H9 (cell line): ENCODE results near the gene MOCS3. TPM values are rescaled to one million over a fixed set of nuclear protein-coding genes. Genes with fewer than 3 reads are reported as not detected.

Experiments
- DNase-seq: peaks from one replicate; pipeline ENCODE4 v3.0.0-alpha.2; 2017
- H2AFZ ChIP-seq: one replicate; pipeline ENCODE4 v1.6.1; 2013; ENCODE audit warnings: mild to moderate bottlenecking, low read length, control low read depth, moderate library complexity
- H2AK5ac ChIP-seq: 2 replicates; pipeline ENCODE4 v1.6.1; 2013; ENCODE audit warnings: low read length, control low read depth, mixed read lengths; ENCODE audit not compliant: insufficient read length
- H2BK120ac ChIP-seq: one replicate; pipeline ENCODE4 v1.6.1; 2013; ENCODE audit warnings: low read depth, mild to moderate bottlenecking, low read length, control low read depth, inconsistent platforms; ENCODE audit not compliant: poor library complexity, severe bottlenecking
- H2BK12ac ChIP-seq: 2 replicates; pipeline ENCODE4 v1.6.1; 2013; ENCODE audit warnings: low read length, control low read depth, mixed read lengths, low read depth; ENCODE audit not compliant: insufficient read length
- H2BK15ac ChIP-seq: 2 replicates; pipeline ENCODE4 v1.6.1; 2013; ENCODE audit warnings: low read depth, low read length, control low read depth
- H2BK20ac ChIP-seq: one replicate; pipeline ENCODE4 v1.6.1; 2013; ENCODE audit warnings: low read depth, mild to moderate bottlenecking, low read length, control low read depth, inconsistent platforms; ENCODE audit not compliant: poor library complexity, severe bottlenecking
- H2BK5ac ChIP-seq: 2 replicates; pipeline ENCODE4 v1.6.1; 2013; ENCODE audit warnings: low read length, control low read depth, mixed read lengths; ENCODE audit not compliant: insufficient read length
- H3K14ac ChIP-seq: 2 replicates; pipeline ENCODE4 v1.6.1; 2013; ENCODE audit warnings: low read length, control low read depth; ENCODE audit not compliant: insufficient read depth
- H3K18ac ChIP-seq: 2 replicates; pipeline ENCODE4 v1.6.1; 2013; ENCODE audit warnings: low read depth, mild to moderate bottlenecking, mixed read lengths, low read length, control low read depth; ENCODE audit not compliant: insufficient read length
- H3K23ac ChIP-seq: 2 replicates; pipeline ENCODE4 v1.6.1; 2013; ENCODE audit warnings: low read length, control low read depth, mixed read lengths, low read depth; ENCODE audit not compliant: insufficient read length
- H3K23me2 ChIP-seq: 2 replicates; pipeline ENCODE4 v1.6.1; 2013; ENCODE audit warnings: low read depth, mild to moderate bottlenecking, mixed read lengths, low read length, control low read depth; ENCODE audit not compliant: insufficient read length, poor library complexity, severe bottlenecking
- H3K27ac ChIP-seq: 2 replicates; pipeline ENCODE4 v1.5.1; 2013; ENCODE audit warnings: low read length, control low read depth, mixed read lengths, low read depth; ENCODE audit not compliant: insufficient read length
- H3K27me3 ChIP-seq: 2 replicates; pipeline ENCODE4 v1.6.1; 2013; ENCODE audit warnings: low read length, control low read depth, inconsistent platforms; ENCODE audit not compliant: insufficient read depth
- H3K4ac ChIP-seq: 2 replicates; pipeline ENCODE4 v1.6.1; 2013; ENCODE audit warnings: low read depth, mild to moderate bottlenecking, control low read depth, inconsistent platforms, low read length, moderate library complexity
- H3K4me1 ChIP-seq: 2 replicates; pipeline ENCODE4 v1.6.1; 2013; ENCODE audit warnings: low read length, control low read depth, inconsistent platforms; ENCODE audit not compliant: insufficient read depth
- H3K4me2 ChIP-seq: 2 replicates; pipeline ENCODE4 v1.6.1; 2013; ENCODE audit warnings: low read length, control low read depth, mixed read lengths; ENCODE audit not compliant: insufficient read length, insufficient read depth
- H3K56ac ChIP-seq: 2 replicates; pipeline ENCODE4 v1.6.1; 2013; ENCODE audit warnings: low read depth, mild to moderate bottlenecking, mixed read lengths, low read length, control low read depth; ENCODE audit not compliant: insufficient read length
- H3K79me1 ChIP-seq: 2 replicates; pipeline ENCODE4 v1.6.1; 2013; ENCODE audit warnings: low read depth, mild to moderate bottlenecking, moderate library complexity, low read length, control low read depth, inconsistent platforms; ENCODE audit not compliant: insufficient read depth, poor library complexity, severe bottlenecking
- H3K79me2 ChIP-seq: 2 replicates; pipeline ENCODE4 v1.6.1; 2013; ENCODE audit warnings: low read length, control low read depth, inconsistent platforms; ENCODE audit not compliant: insufficient read depth
- H3K9ac ChIP-seq: 2 replicates; pipeline ENCODE4 v1.6.1; 2013; ENCODE audit warnings: low read length, control low read depth, mixed read lengths; ENCODE audit not compliant: insufficient read length; ENCODE audit errors: extremely low read depth
- H3K9me3 ChIP-seq: one replicate; pipeline ENCODE4 v1.6.1; 2013; ENCODE audit warnings: low read depth, low read length, inconsistent platforms; ENCODE audit not compliant: control insufficient read depth
- H3T11ph ChIP-seq: one replicate; pipeline ENCODE4 v1.6.1; 2013; ENCODE audit warnings: mild to moderate bottlenecking, low read length, control low read depth, inconsistent platforms
- H4K20me1 ChIP-seq: one replicate; pipeline ENCODE4 v1.6.1; 2013; ENCODE audit not compliant: control insufficient read depth, insufficient read length, insufficient read depth
- H4K5ac ChIP-seq: 2 replicates; pipeline ENCODE4 v1.6.1; 2013; ENCODE audit warnings: low read depth, mild to moderate bottlenecking, mixed read lengths, low read length, control low read depth; ENCODE audit not compliant: insufficient read length
- H4K8ac ChIP-seq: replicated peaks from 2 replicates; pipeline ENCODE4 v1.6.1; 2013; ENCODE audit warnings: low read length, control low read depth, mixed read lengths, low read depth; ENCODE audit not compliant: insufficient read length
- H4K91ac ChIP-seq: 2 replicates; pipeline ENCODE4 v1.6.1; 2013; ENCODE audit warnings: low read depth, mild to moderate bottlenecking, moderate library complexity, mixed read lengths, low read length, control low read depth; ENCODE audit not compliant: insufficient read length
- H3K27ac Mint-ChIP-seq, 3 experiments: 2 replicates in 2 of 3; 3 replicates in 1 of 3; pipeline ENCODE4 v1.8.0; 2020 to 2021; ENCODE audit warnings: mixed read lengths in 3 of 3, mild to moderate bottlenecking in 1 of 3, moderate library complexity in 1 of 3
- H3K27me3 Mint-ChIP-seq: 2 replicates; pipeline ENCODE4 v1.8.0; 2021; ENCODE audit warnings: low read depth, mild to moderate bottlenecking, moderate library complexity, mixed read lengths
- H3K36me3 Mint-ChIP-seq, 3 experiments: 2 replicates in 2 of 3; 3 replicates in 1 of 3; pipeline ENCODE4 v1.8.0; 2020 to 2021; ENCODE audit warnings: low read depth in 3 of 3, mixed read lengths in 3 of 3; ENCODE audit not compliant: insufficient read depth in 1 of 3
- H3K4me1 Mint-ChIP-seq, 2 experiments: 2 replicates each; pipeline ENCODE4 v1.8.0; 2020; ENCODE audit warnings: mixed read lengths in 2 of 2
- H3K4me3 Mint-ChIP-seq, 2 experiments: 2 replicates in 1 of 2; 3 replicates in 1 of 2; pipeline ENCODE4 v1.8.0; 2020 to 2021; ENCODE audit warnings: mild to moderate bottlenecking in 2 of 2, mixed read lengths in 2 of 2, moderate library complexity in 1 of 2
- H3K9me3 Mint-ChIP-seq, 2 experiments: 2 replicates in 1 of 2; 3 replicates in 1 of 2; pipeline ENCODE4 v1.8.0; 2020; ENCODE audit warnings: mild to moderate bottlenecking in 2 of 2, mixed read lengths in 2 of 2, moderate library complexity in 1 of 2
- WGBS: extraction: QIAGEN DNeasy Blood & Tissue Kit; methylation state at CpG from one replicate; pipeline ENCODE4 v1.1.7; 2013; ENCODE audit warnings: missing lambda C conversion rate, low lambda C conversion rate, mixed read lengths; ENCODE audit not compliant: insufficient read length; ENCODE audit errors: extremely low coverage; 5-methylcytosine and 5-hydroxymethylcytosine counted together
- total RNA-seq: library from RNA; stranded (reverse); gene quantifications from 2 replicates; pipeline ENCODE4 v1.2.1, GENCODE V29; 2021
- TF ChIP-seq, protein P1 (sequence below): fragments of 200-600 bp; sonication (generic); conservative IDR thresholded peaks from 3 replicates; pipeline ENCODE4 v1.8.0; 2021; ENCODE audit warnings: antibody characterized with exemption, mild to moderate bottlenecking

MOCS3 gene
- total RNA-seq, 1 experiment from 2014 or later = 9.0 TPM

DNA sequence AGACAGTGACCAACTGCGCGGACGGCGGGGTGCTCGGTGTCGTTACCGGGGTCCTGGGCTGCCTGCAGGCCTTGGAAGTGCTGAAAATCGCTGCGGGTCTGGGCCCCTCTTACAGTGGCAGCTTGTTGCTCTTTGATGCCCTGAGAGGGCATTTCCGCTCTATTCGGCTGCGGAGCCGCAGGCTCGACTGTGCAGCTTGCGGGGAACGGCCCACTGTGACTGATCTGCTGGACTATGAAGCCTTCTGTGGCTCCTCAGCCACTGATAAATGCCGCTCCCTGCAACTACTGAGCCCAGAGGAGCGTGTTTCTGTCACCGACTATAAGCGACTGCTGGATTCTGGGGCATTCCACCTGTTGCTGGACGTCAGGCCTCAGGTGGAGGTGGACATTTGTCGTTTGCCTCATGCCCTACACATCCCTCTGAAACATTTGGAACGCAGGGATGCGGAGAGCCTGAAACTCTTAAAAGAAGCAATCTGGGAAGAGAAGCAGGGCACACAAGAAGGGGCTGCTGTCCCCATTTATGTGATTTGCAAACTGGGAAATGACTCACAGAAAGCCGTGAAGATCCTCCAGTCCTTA is 1.0 kb downstream of the MOCS3 start:
- Histone ChIP-seq H2BK5ac (no peak overlapping the region), H3K18ac (no peak overlapping the region), H4K5ac (no peak overlapping the region), H3T11ph (no peak overlapping the region), H3K23ac (no peak overlapping the region), H3K79me1 (peaks cover 4% of the 10 kb centered on the region), H2AFZ (no peak overlapping the region), H2BK12ac (no peak overlapping the region), H4K20me1 (no peaks in the 10 kb centered on the region), H2AK5ac (no peak overlapping the region), H3K4me2 (peak overlapping the region; percentile 94), H4K8ac (no peak overlapping the region), H3K23me2 (peaks cover 10% of the 10 kb centered on the region), H4K91ac (no peak overlapping the region), H3K14ac (no peak overlapping the region; the same call in 1 of the 2 replicates), H3K79me2 (peaks cover 26% of the 10 kb centered on the region), H3K9ac (peak overlapping the region; percentile 98), H3K27ac (no peak overlapping the region), H2BK20ac (no peak overlapping the region), H3K56ac (no peak overlapping the region), H3K27me3 (no peaks in the 10 kb centered on the region), H3K4me1 (peaks cover 2% of the 10 kb centered on the region; the same call in 1 of the 2 replicates), H2BK120ac (no peak overlapping the region), H3K9me3 (no peaks in the 10 kb centered on the region), H2BK15ac (no peak overlapping the region), H3K4ac (no peak overlapping the region)
- Mint-ChIP-seq H3K9me3 (no peaks in the 10 kb centered on the region; a peak in 1 of 5 replicates), H3K4me3 (peak overlapping the region; percentile 88 to 95), H3K27ac (peak overlapping the region in 2 of 3 experiments; percentile 81 to 100; a peak in 2 of 7 replicates), H3K4me1 (peaks cover 17 to 31% of the 10 kb centered on the region in 2 experiments), H3K27me3 (no peaks in the 10 kb centered on the region; the same call in 1 of the 2 replicates), H3K36me3 (peaks cover 16 to 24% (median 23%) of the 10 kb centered on the region in 3 experiments; a peak in 6 of 7 replicates)
- no peak for DNase-seq
- TF ChIP-seq, protein P1, sequence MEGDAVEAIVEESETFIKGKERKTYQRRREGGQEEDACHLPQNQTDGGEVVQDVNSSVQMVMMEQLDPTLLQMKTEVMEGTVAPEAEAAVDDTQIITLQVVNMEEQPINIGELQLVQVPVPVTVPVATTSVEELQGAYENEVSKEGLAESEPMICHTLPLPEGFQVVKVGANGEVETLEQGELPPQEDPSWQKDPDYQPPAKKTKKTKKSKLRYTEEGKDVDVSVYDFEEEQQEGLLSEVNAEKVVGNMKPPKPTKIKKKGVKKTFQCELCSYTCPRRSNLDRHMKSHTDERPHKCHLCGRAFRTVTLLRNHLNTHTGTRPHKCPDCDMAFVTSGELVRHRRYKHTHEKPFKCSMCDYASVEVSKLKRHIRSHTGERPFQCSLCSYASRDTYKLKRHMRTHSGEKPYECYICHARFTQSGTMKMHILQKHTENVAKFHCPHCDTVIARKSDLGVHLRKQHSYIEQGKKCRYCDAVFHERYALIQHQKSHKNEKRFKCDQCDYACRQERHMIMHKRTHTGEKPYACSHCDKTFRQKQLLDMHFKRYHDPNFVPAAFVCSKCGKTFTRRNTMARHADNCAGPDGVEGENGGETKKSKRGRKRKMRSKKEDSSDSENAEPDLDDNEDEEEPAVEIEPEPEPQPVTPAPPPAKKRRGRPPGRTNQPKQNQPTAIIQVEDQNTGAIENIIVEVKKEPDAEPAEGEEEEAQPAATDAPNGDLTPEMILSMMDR = no peak
- no CpG with 5 or more reads among the region's 25 CpGs for WGBS
